ENCODE measurements around the gene B3GNT3.

The B3GNT3 gene

GRCh38 chr19:17824339-17824738 lies 29.4 kb downstream of the B3GNT3 start:
- TF ChIP-seq CTCF (IDR thresholded peaks at IDR 0.05; ENCODE audit: low read depth, low read length, missing control alignments) = no peak
- DNase-seq (ENCODE audit: low read depth) = no peak
- H3K4me3 ChIP-seq (ENCODE audit: low read depth, low read length) = no peak overlapping the region
- in situ Hi-C loops (cut with HindIII; ENCODE audit: low sequenced_read_pairs) = no loop called here

GRCh38 chr19:17826508-17827056 lies 31.6 kb downstream of the B3GNT3 start:
- no peak for DNase-seq (ENCODE audit: low read depth)
- no peak overlapping the region for H3K4me3 ChIP-seq (ENCODE audit: low read depth, low read length)
- in situ Hi-C loops (cut with HindIII; ENCODE audit: low sequenced_read_pairs) = no loop called here
- TF ChIP-seq CTCF (IDR thresholded peaks at IDR 0.05; ENCODE audit: low read depth, low read length, missing control alignments) = no peak

- H3K4me3 ChIP-seq (ENCODE audit: low read depth, low read length) = peak overlapping the region; percentile 18
- in situ Hi-C loops (cut with HindIII; ENCODE audit: low sequenced_read_pairs) = loop anchor here (10.0 kb wide), 1 partner anchor 115 kb away; the partner anchor contains the start of gene MAP1S
- no peak for TF ChIP-seq CTCF (IDR thresholded peaks at IDR 0.05; ENCODE audit: low read depth, low read length, missing control alignments)
- no peak for DNase-seq (ENCODE audit: low read depth)
These were observed 35.1 kb downstream of the B3GNT3 start for GRCh38 chr19:17829855-17830566.

GRCh38 chr19:17830567-17831418 lies 35.9 kb downstream of the B3GNT3 start:
- H3K4me3 ChIP-seq (ENCODE audit: low read depth, low read length) = peak overlapping the region; percentile 18
- no peak for TF ChIP-seq CTCF (IDR thresholded peaks at IDR 0.05; ENCODE audit: low read depth, low read length, missing control alignments)
- in situ Hi-C loops (cut with HindIII; ENCODE audit: low sequenced_read_pairs) = loop anchor here (10.0 kb wide), 1 partner anchor 116 kb away; the partner anchor contains the start of gene MAP1S
- no peak for DNase-seq (ENCODE audit: low read depth)

GRCh38 chr19:17831419-17831888 lies 36.5 kb downstream of the B3GNT3 start:
- no peak for TF ChIP-seq CTCF (IDR thresholded peaks at IDR 0.05; ENCODE audit: low read depth, low read length, missing control alignments)
- in situ Hi-C loops (cut with HindIII; ENCODE audit: low sequenced_read_pairs) = loop anchor here (10.0 kb wide), 1 partner anchor 117 kb away; the partner anchor contains the start of gene MAP1S
- DNase-seq (ENCODE audit: low read depth) = no peak
- no peak overlapping the region for H3K4me3 ChIP-seq (ENCODE audit: low read depth, low read length)

Measured in astrocyte of the cerebellum (primary cell).